Endothelial cell of umbilical vein (primary cell): ENCODE results near the gene GUCA1A. TPM values are rescaled to one million over a fixed set of nuclear protein-coding genes. Genes with fewer than 3 reads are reported as not detected.

Experiments used
- BruUV-seq: library from RNA; stranded (reverse); fragments of 400-500 nt; replicated peaks from 2 replicates; lab custom pipeline; 2021; lab: Mats Ljungman, UMichigan
- CTCF ChIA-PET: fragments of 300-600, 350-600 bp; sonication (Branson Sonifier 250); formaldehyde crosslinking; loops from one replicate; lab custom pipeline; 2021; ENCODE audit warnings: antibody characterized with exemption, inconsistent platforms; lab: Charles Lee
- POLR2A ChIA-PET: fragments of 300-600, 350-600 bp; sonication (Branson Sonifier 250); formaldehyde crosslinking; loops from one replicate; lab custom pipeline; 2021; ENCODE audit warnings: antibody characterized with exemption, inconsistent platforms; lab: Charles Lee
- DNase-seq: peaks from one replicate; pipeline ENCODE4 v3.0.0-alpha.2; 2011; ENCODE audit warnings: low read depth, low spot score
- FAIRE-seq: peaks from 2 replicates; lab custom pipeline; 2011; peaks lifted over from hg19 to GRCh38; lab: Jason Lieb, UNC
- H2AFZ ChIP-seq: 2 replicates; pipeline ENCODE4 v1.6.0; 2012; ENCODE audit warnings: low read depth, low read length, control low read depth, inconsistent platforms
- H3K27ac ChIP-seq: 2 replicates; pipeline ENCODE4 v1.5.1; 2011; ENCODE audit warnings: low read depth, mild to moderate bottlenecking, control low read depth, low read length, moderate library complexity; ENCODE audit not compliant: insufficient read depth
- H3K27me3 ChIP-seq, 2 experiments: 2 replicates each; pipeline versions ENCODE4 v1.6.0 to v1.6.1; 2011; ENCODE audit warnings: low read length in 2 of 2, mixed read lengths in 1 of 2; ENCODE audit not compliant: control insufficient read depth in 2 of 2, insufficient read depth in 2 of 2
- H3K36me3 ChIP-seq, 2 experiments: 2 replicates in 1 of 2; 3 replicates in 1 of 2; pipeline ENCODE4 v1.5.1; 2011; ENCODE audit warnings: low read length in 2 of 2, mild to moderate bottlenecking in 1 of 2, moderate library complexity in 1 of 2; ENCODE audit not compliant: control insufficient read depth in 2 of 2, insufficient read depth in 2 of 2; ENCODE audit errors: extremely low read depth in 1 of 2
- H3K4me1 ChIP-seq: 3 replicates; pipeline ENCODE4 v1.5.1; 2011; ENCODE audit warnings: mild to moderate bottlenecking, low read length; ENCODE audit not compliant: control insufficient read depth, insufficient read depth; ENCODE audit errors: extremely low read depth
- H3K4me2 ChIP-seq: 2 replicates; pipeline ENCODE4 v1.6.1; 2011; ENCODE audit warnings: low read length, control low read depth, mixed read lengths; ENCODE audit not compliant: insufficient read depth
- H3K4me3 ChIP-seq, 3 experiments: fragments of 200-600 bp in 1 of 3; sonication (generic), shearing (Covaris generic) in 1 of 3; replicated peaks in 1 of 3; 2 replicates each; pipeline ENCODE4 v1.5.1; 2011 to 2016; ENCODE audit warnings: control low read depth in 3 of 3, low read length in 3 of 3, mild to moderate bottlenecking in 2 of 3, inconsistent platforms in 1 of 3, low read depth in 1 of 3, moderate library complexity in 1 of 3; ENCODE audit not compliant: insufficient read depth in 1 of 3
- H3K79me2 ChIP-seq: 2 replicates; pipeline ENCODE4 v1.6.0; 2012; ENCODE audit warnings: low read length, inconsistent platforms; ENCODE audit not compliant: control insufficient read depth, insufficient read depth
- H3K9ac ChIP-seq: replicated peaks from 2 replicates; pipeline ENCODE3; 2011; ENCODE audit warnings: low read length, control low read depth; ENCODE audit not compliant: insufficient read depth; ENCODE audit errors: extremely low read depth
- H3K9me1 ChIP-seq: replicated peaks from 3 replicates; pipeline ENCODE4 v1.6.0; 2011; ENCODE audit warnings: mild to moderate bottlenecking, low read length; ENCODE audit not compliant: control insufficient read depth, insufficient read depth; ENCODE audit errors: extremely low read depth
- H3K9me3 ChIP-seq: replicated peaks from 2 replicates; pipeline ENCODE4 v1.5.1; 2012; ENCODE audit warnings: low read length, inconsistent platforms; ENCODE audit not compliant: control insufficient read depth, insufficient read depth
- H4K20me1 ChIP-seq: replicated peaks from 2 replicates; pipeline ENCODE3; 2011; ENCODE audit warnings: mild to moderate bottlenecking, low read length; ENCODE audit not compliant: control insufficient read depth, insufficient read depth; ENCODE audit errors: extremely low read depth
- CTCF ChIP-seq, 2 donors: IDR thresholded peaks; 1 replicate in 1 of 2; 2 replicates in 1 of 2; pipeline ENCODE4 v1.5.1; 2011; ENCODE audit warnings: low read length in 2 of 2, mild to moderate bottlenecking in 2 of 2, moderate library complexity in 2 of 2, control low read depth in 1 of 2, inconsistent platforms in 1 of 2, low read depth in 1 of 2; ENCODE audit not compliant: insufficient read depth in 1 of 2; ENCODE audit errors: extremely low read depth in 1 of 2
- EZH2 ChIP-seq: IDR thresholded peaks from 2 replicates; pipeline ENCODE4 v1.6.1; 2012; ENCODE audit warnings: borderline replicate concordance, low read depth, mild to moderate bottlenecking, moderate library complexity, low read length, inconsistent platforms; ENCODE audit not compliant: severe bottlenecking
- GATA2 ChIP-seq: IDR thresholded peaks from 2 replicates; pipeline ENCODE4 v1.7.0; 2011; ENCODE audit warnings: low read depth, mild to moderate bottlenecking, moderate library complexity, mixed read lengths, low read length; ENCODE audit not compliant: insufficient read length, insufficient read depth
- JUN ChIP-seq: IDR thresholded peaks from 2 replicates; pipeline ENCODE4 v1.6.1; 2011; ENCODE audit warnings: borderline replicate concordance, low read depth; ENCODE audit not compliant: insufficient read length, insufficient read depth
- MYC ChIP-seq: IDR thresholded peaks from one replicate; pipeline ENCODE4 v1.6.1; 2011; ENCODE audit warnings: mild to moderate bottlenecking, low read depth, low read length
- POLR2A ChIP-seq: IDR thresholded peaks from 2 replicates; pipeline ENCODE4 v1.6.1; 2012; ENCODE audit warnings: low read depth, mild to moderate bottlenecking, control low read depth, low read length
- POLR2AphosphoS5 ChIP-seq: IDR thresholded peaks from 2 replicates; pipeline ENCODE4 v1.6.1; 2012; ENCODE audit warnings: low read depth, mild to moderate bottlenecking, control low read depth, low read length, moderate library complexity; ENCODE audit not compliant: insufficient read depth
- dilution Hi-C: fragments of 300-500 bp; cut with MboI; formaldehyde crosslinking; loops from one replicate; pipeline ENCODE4 v1.15.0; 2019; ENCODE audit warnings: low sequenced_read_pairs; ENCODE audit not compliant: extremely low pct_ligation_motif_present
- intact Hi-C: fragments of 100-400 bp; cut with micrococcal nuclease; formaldehyde crosslinking; loops from one replicate; pipeline ENCODE4 v1.10.0; 2022
- polyA plus RNA-seq, 4 experiments: library from polyadenylated mRNA; depleted of rRNA in 3 of 4; stranded (reverse) in 3 of 4; unstranded in 1 of 4; fragments of >200 nt; gene quantifications; 2 replicates each; pipeline versions ENCODE4 v1.2.1 to v1.2.3, GENCODE V29; 2011 to 2012; ENCODE audit warnings: missing spikeins in 1 of 4
- total RNA-seq: library from RNA; stranded (reverse); gene quantifications from 2 replicates; pipeline ENCODE4 v1.2.3, GENCODE V29; 2021
- TF ChIP-seq, protein P1 (sequence below): IDR thresholded peaks from 2 replicates; pipeline ENCODE4 v1.6.1; 2011; ENCODE audit not compliant: insufficient read depth, insufficient read length

GUCA1A gene
- total and polyA plus RNA-seq, 2 donors (not counting 3 experiments of a cell fraction or from before 2014, with no cell fraction given) = 0.04 to 0.22 TPM

GRCh38 chr6:42226645-42227143, 53.5 kb downstream of the GUCA1A start:
- Histone ChIP-seq H3K4me2 (no peak overlapping the region), H3K27ac (no peak overlapping the region), H3K9me1 (no peaks in the 10 kb centered on the region), H2AFZ (no peak overlapping the region), H3K9me3 (no peaks in the 10 kb centered on the region), H3K36me3 (no peaks in the 10 kb centered on the region), H3K79me2 (no peaks in the 10 kb centered on the region), H3K27me3 (no peaks in the 10 kb centered on the region), H3K9ac (no peak overlapping the region), H3K4me1 (peaks cover 4% of the 10 kb centered on the region), H3K4me3 (no peak overlapping the region), H4K20me1 (no peaks in the 10 kb centered on the region)
- DNase-seq (no peak), FAIRE-seq (no peak)
- dilution Hi-C loops (no loop called here), intact Hi-C loops (no loop called here)
- no peak for TF ChIP-seq POLR2AphosphoS5
- TF ChIP-seq JUN = no peak
- ChIA-PET POLR2A (no interaction called here), CTCF (interaction anchor here (0.8 to 2.0 kb wide), 5 partner anchors 18 to 321 kb away, joined by 3 to 7 read pairs (median 3); no protein-coding TSS in a partner anchor)
- no TSS peak for BruUV-seq

- H3K27ac ChIP-seq = no peak overlapping the region
- FAIRE-seq = no peak
- POLR2A ChIA-PET = no interaction called here
Measured at GRCh38 chr6:42227173-42227850, 54.1 kb downstream of the GUCA1A start.

More at GRCh38 chr6:42227173-42227850, 54.1 kb downstream of the GUCA1A start:
- Histone ChIP-seq H3K79me2 (no peaks in the 10 kb centered on the region), H3K4me1 (peaks cover 4% of the 10 kb centered on the region), H3K36me3 (no peaks in the 10 kb centered on the region), H3K4me3 (no peak overlapping the region), H3K9ac (no peak overlapping the region), H3K9me1 (no peaks in the 10 kb centered on the region), H3K9me3 (no peaks in the 10 kb centered on the region), H2AFZ (no peak overlapping the region), H3K27me3 (no peaks in the 10 kb centered on the region), H4K20me1 (no peaks in the 10 kb centered on the region), H3K4me2 (no peak overlapping the region)
- BruUV-seq = no TSS peak
- CTCF ChIA-PET = interaction anchor here (0.8 to 2.0 kb wide), 4 partner anchors 17 to 320 kb away, joined by 3 to 7 read pairs (median 4); no protein-coding TSS in a partner anchor
- intact Hi-C loops = no loop called here
- no peak for DNase-seq
- TF ChIP-seq POLR2A = no peak
- no peak for TF ChIP-seq GATA2
- TF ChIP-seq CTCF (IDR thresholded peaks at IDR 0.05; ENCODE audit: extremely low read depth in 1 of 2, insufficient read depth in 1 of 2, low read depth in 1 of 2, low read length in 2 of 2) = no peak
- TF ChIP-seq, protein P1, sequence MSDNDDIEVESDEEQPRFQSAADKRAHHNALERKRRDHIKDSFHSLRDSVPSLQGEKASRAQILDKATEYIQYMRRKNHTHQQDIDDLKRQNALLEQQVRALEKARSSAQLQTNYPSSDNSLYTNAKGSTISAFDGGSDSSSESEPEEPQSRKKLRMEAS = no peak
- TF ChIP-seq MYC = no peak
- no peak for TF ChIP-seq EZH2
- TF ChIP-seq POLR2AphosphoS5 = no peak
- TF ChIP-seq JUN = no peak
- dilution Hi-C loops = no loop called here
